Type B pancreatic cell (in vitro differentiated cells): ENCODE results near the gene CDKN2C. TPM values are rescaled to one million over a fixed set of nuclear protein-coding genes. Genes with fewer than 3 reads are reported as not detected.

ENCODE experiments used
- DNase-seq: peaks from one replicate; pipeline ENCODE4 v3.0.0; 2021; ENCODE audit warnings: mixed read lengths; ENCODE audit not compliant: unreplicated experiment; ENCODE audit errors: extremely low spot score
- H3K27ac Mint-ChIP-seq: 2 replicates; pipeline ENCODE4 v1.8.0; 2021; ENCODE audit warnings: mild to moderate bottlenecking, mixed read lengths
- H3K27me3 Mint-ChIP-seq: 2 replicates; pipeline ENCODE4 v1.8.0; 2021; ENCODE audit warnings: mixed read lengths
- H3K36me3 Mint-ChIP-seq: 2 replicates; pipeline ENCODE4 v1.8.0; 2021; ENCODE audit warnings: mixed read lengths
- H3K4me1 Mint-ChIP-seq: one replicate; pipeline ENCODE4 v1.8.0; 2021; ENCODE audit warnings: mixed read lengths; ENCODE audit not compliant: unreplicated experiment
- H3K4me3 Mint-ChIP-seq: 2 replicates; pipeline ENCODE4 v1.8.0; 2021; ENCODE audit warnings: mild to moderate bottlenecking, mixed read lengths
- H3K9me3 Mint-ChIP-seq: 2 replicates; pipeline ENCODE4 v1.8.0; 2021; ENCODE audit warnings: mixed read lengths
- CTCF ChIP-seq: fragments of 200-600 bp; sonication (generic); conservative IDR thresholded peaks from 2 replicates; pipeline ENCODE4 v1.5.0; 2021; ENCODE audit warnings: antibody characterized with exemption, mild to moderate bottlenecking
- total RNA-seq: library from RNA; stranded (reverse); gene quantifications from 2 replicates; pipeline ENCODE4 v1.2.1, GENCODE V29; 2021; ENCODE audit warnings: low replicate concordance

The CDKN2C gene
- total RNA-seq, 1 donor from 2014 or later: 1.5 TPM

DNA sequence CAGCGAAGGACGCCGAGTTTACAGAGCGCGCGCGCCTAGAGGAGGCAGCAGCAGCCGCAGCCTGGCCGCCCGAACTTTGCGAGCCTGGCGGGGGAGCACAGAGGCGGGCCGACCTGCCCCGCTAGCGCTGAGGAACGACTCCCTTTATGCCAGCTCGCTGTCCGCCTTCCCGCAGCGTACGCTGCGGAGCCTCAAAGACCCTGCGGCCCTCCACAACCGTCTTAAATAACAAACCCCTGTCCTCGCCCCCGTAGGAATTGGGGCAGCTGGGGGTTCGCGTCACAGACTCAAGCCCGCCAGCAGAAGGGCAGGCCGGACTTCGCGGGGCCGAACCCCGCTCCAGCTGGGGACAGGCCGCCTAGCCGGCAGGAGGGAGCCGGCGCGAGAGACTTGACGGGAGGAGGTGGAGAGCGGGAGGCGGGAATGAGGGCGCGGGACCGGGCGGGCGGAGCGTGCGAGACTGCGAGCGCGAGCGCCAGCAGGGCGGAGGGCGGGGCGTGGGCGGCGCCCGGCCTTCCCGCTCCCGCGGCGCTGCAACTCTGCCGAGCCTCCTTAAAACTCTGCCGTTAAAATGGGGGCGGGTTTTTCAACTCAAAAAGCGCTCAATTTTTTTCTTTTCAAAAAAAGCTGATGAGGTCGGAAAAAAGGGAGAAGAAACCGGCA, 1.8 kb upstream of the CDKN2C start:
- Mint-ChIP-seq H3K9me3 (no peaks in the 10 kb centered on the region), H3K36me3 (no peaks in the 10 kb centered on the region), H3K4me1 (peaks cover 8% of the 10 kb centered on the region), H3K27me3 (peaks cover 79% of the 10 kb centered on the region), H3K27ac (peak overlapping the region; percentile 71), H3K4me3 (peak overlapping the region; percentile 92)
- DNase-seq: peak; percentile 85
- TF ChIP-seq CTCF: peak; percentile 65

GRCh38 chr1:50968821-50969610, 1.0 kb upstream of the CDKN2C start:
- H3K27ac Mint-ChIP-seq: peak overlapping the region; percentile 87

GRCh38 chr1:50970509-50970887, 453 bp downstream of the CDKN2C start:
- H3K27me3 Mint-ChIP-seq: peaks cover 83% of the 10 kb centered on the region
- DNase-seq: no peak
- H3K27ac Mint-ChIP-seq: peak overlapping the region; percentile 87
- no peaks in the 10 kb centered on the region for H3K36me3 Mint-ChIP-seq
- peaks cover 8% of the 10 kb centered on the region for H3K4me1 Mint-ChIP-seq
- H3K9me3 Mint-ChIP-seq: no peaks in the 10 kb centered on the region
- H3K4me3 Mint-ChIP-seq: peak overlapping the region; percentile 92
- no peak for TF ChIP-seq CTCF

More at GRCh38 chr1:50968821-50969610, 1.0 kb upstream of the CDKN2C start:
- H3K27me3 Mint-ChIP-seq: peaks cover 83% of the 10 kb centered on the region
- no peaks in the 10 kb centered on the region for H3K9me3 Mint-ChIP-seq
- peak overlapping the region; percentile 92 for H3K4me3 Mint-ChIP-seq
- peaks cover 8% of the 10 kb centered on the region for H3K4me1 Mint-ChIP-seq
- no peak for TF ChIP-seq CTCF
- DNase-seq: no peak
- H3K36me3 Mint-ChIP-seq: no peaks in the 10 kb centered on the region

DNA sequence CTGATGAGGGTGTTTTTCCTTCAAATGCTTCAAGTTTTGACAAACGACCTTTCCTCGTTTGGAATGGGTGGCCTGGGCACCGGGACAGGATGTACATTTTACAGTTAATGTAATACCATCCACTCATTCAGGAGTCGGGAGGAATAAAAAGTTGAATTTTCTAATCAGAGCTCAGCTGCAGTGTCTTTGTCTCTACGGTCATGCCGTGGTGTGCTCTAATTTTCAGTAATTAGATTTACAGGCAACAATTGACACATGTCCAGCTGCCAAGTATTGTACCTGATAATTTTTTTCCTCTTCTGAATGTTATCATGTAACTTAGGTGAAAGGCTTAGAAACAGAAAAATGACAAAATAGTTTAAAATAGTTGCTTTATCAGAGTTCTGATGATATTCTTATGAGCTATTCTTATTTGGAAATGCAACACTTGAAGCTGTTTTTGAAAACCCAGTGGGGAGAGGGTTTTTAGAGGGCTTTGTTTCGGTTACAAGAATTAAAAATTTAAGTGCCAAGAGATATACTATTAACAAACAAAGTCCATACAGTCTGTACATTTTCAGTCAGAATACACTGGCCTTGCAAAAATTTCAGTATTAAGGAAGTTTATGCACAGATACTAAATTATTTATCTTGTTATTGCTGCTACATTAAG, 1.0 kb downstream of the CDKN2C start:
- no peak for TF ChIP-seq CTCF
- H3K4me1 Mint-ChIP-seq: peaks cover 8% of the 10 kb centered on the region
- no peak for DNase-seq
- no peaks in the 10 kb centered on the region for H3K36me3 Mint-ChIP-seq
- no peak overlapping the region for H3K4me3 Mint-ChIP-seq
- H3K9me3 Mint-ChIP-seq: no peaks in the 10 kb centered on the region
- peaks cover 86% of the 10 kb centered on the region for H3K27me3 Mint-ChIP-seq
- no peak overlapping the region for H3K27ac Mint-ChIP-seq

GRCh38 chr1:50971748-50972305, 1.8 kb downstream of the CDKN2C start:
- H3K27me3 Mint-ChIP-seq: peaks cover 87% of the 10 kb centered on the region

More at GRCh38 chr1:50971748-50972305, 1.8 kb downstream of the CDKN2C start:
- H3K9me3 Mint-ChIP-seq: no peaks in the 10 kb centered on the region
- H3K4me1 Mint-ChIP-seq: peaks cover 8% of the 10 kb centered on the region
- DNase-seq: no peak
- TF ChIP-seq CTCF: no peak
- no peak overlapping the region for H3K27ac Mint-ChIP-seq
- no peaks in the 10 kb centered on the region for H3K36me3 Mint-ChIP-seq
- no peak overlapping the region for H3K4me3 Mint-ChIP-seq
